Retina (tissue), 1 donor: Measurements from ENCODE around the gene CDH11.

Experiments
- DNase-seq: peaks from one replicate; pipeline ENCODE4 v3.0.0-alpha.2; 2016

The CDH11 gene

DNA sequence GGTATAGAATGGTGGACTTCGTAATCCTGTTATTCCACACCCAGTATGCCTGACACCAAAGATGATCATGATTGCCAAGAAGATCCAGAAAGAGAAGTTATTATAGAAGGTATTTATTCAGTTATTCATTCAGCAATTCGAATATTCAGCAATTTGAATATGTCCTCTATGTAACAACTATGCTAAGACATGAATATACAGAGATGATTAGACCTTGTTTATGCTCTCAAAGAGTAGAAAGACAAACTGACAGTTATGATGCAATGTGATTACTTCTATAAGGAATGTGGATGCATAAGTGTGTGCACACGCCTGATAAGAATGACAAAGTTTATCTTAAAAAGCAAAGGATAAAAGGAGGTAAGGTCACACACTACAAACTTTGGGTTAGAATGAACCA, 218.1 kb downstream of the CDH11 start:
- DNase-seq: no peak

DNA sequence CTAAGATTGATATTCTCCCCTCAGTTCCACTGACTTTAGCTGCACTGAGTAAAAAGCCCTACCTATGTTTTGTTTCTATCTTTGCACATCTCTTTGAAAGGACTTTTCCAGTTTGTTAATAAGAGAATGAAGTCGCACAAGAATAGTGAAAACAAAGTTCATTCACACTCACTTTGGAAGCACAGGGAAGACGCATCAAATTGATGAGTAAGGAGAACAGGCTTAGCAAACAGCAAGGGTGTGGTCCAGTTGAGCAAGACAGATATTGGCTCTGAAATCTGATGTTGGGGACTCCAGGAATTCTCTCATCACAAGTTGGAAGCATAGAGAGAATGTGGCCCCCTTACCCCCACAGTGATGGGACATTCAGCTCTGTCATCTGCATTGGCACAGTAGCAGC, 221.3 kb downstream of the CDH11 start:
- no peak for DNase-seq

- DNase-seq: no peak
Observed at GRCh38 chr16:64900019-64900418, 221.8 kb downstream of the CDH11 start.

DNA sequence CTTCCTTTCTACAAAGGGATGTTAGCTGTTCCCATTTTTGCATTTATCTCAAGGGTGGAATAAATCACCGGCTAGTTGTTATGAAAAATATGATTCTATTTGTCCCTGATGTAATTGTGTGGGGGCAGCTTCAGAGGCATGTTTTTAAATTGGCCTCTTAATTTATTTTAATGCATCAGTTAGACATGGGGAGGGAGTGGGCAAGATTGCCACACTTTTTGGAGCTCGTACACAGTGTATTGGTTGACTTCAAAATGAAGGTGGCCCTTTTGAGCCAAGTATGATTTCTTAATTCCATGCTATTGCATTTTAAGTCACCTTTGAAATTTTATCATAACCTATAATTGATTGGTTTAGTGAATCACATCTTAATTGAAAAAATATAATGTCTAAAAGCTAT, 223.7 kb downstream of the CDH11 start:
- no peak for DNase-seq
